HG02571 (cell line): Measurements from ENCODE around the gene OR2T6.
"Not testable (repeated sequence)": the region's sequence is repeated elsewhere in the genome, so short reads cannot be mapped to it uniquely, and the experiment has no call there.

Experiments used
- ATAC-seq: cut with Tn5 transposase; IDR thresholded peaks from one replicate; pipeline ENCODE4 v1.9.1; 2021; ENCODE audit warnings: mild to moderate bottlenecking, moderate library complexity; ENCODE audit not compliant: unreplicated experiment

OR2T6 gene

GRCh38 chr1:248432201-248432600, 56.7 kb downstream of the OR2T6 start:
- not testable (repeated sequence) for ATAC-seq

DNA sequence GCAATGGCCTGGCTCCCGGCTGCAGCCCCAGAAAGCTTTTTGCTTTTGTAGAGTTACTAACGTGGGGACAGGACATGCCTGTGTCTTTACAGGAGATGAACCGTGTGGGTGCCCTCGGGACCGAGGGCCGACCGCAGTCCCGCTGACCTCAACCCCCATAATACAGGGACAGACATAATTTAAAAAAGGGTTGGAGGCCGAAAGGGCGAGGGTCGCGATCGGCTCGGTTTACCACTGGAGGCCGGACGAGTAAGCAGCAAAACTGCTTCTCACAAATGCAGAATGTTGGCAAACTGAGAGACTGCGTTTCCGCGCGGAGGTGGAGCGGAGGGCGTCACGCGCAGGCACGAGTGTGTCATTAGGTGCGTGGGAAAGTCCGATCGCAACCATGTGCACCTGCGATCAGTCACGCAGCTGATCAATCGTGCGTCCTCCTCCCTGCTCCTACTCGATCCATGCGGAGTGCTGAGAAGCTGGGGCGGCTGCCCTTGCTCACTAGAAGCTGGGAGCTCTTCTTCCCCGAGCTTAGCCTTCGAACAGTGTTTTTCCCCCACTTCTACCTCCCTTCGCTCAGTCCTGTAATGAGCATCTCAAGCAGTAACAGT, 58.4 kb downstream of the OR2T6 start:
- ATAC-seq: not testable (repeated sequence)

GRCh38 chr1:248434913-248435312, 59.4 kb downstream of the OR2T6 start:
- not testable (repeated sequence) for ATAC-seq

- not testable (repeated sequence) for ATAC-seq
Observed at GRCh38 chr1:248436303-248436702, 60.8 kb downstream of the OR2T6 start.

DNA sequence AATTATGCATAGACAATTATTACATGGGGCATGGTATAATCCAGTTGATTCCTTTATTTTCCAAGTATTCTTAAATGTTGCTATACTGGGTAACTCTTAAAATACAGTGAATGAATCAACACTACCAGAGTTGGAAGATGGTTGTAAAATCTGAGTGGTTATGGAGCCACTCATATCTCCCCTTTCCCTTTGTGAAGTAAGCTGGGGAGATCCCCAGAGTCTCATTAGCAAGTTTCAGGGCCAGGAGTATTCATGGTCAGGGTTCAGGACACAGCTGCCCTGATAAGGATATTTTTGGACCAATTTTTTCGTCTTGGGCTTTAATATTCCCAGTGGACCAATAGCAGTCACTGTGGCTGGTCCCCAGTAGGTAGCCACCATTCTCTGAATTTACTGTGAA, 63.1 kb downstream of the OR2T6 start:
- peak; percentile 42 for ATAC-seq

- not testable (repeated sequence) for ATAC-seq
Observed at GRCh38 chr1:248439283-248439682, 63.7 kb downstream of the OR2T6 start.
